ENCODE data around the gene MEA1. TPM values are rescaled to one million over a fixed set of nuclear protein-coding genes. Genes with fewer than 3 reads are reported as not detected.

The MEA1 gene
- total RNA-seq, 1 experiment from 2014 or later: 64.8 TPM

DNA sequence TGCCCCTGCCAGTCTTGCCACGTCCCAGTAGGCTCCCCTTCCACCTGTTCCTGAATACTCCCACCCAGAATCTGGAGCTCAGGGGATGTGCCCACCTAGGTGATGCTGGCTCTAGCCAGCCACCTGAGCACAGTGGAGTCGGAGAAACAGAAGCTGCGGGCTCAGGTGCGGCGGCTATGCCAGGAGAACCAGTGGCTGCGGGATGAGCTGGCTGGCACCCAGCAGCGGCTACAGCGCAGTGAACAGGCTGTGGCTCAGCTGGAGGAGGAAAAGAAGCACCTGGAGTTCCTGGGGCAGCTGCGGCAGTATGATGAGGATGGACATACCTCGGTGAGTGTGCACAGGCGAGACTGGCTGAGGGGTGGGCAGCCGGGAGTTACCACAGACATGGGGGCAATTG lies 49.1 kb upstream of the MEA1 start:
- Histone ChIP-seq H3K9me3 (ENCODE audit: control insufficient read depth in 1 of 2, insufficient read depth in 1 of 2, low read depth in 1 of 2, low read length in 2 of 2) (no peaks in the 10 kb centered on the region), H3K27me3 (ENCODE audit: insufficient read depth, low read length) (no peaks in the 10 kb centered on the region), H3K4me2 (ENCODE audit: low read length) (no peak overlapping the region), H3K4me3 (replicated peaks in 1 of 2; ENCODE audit: low read depth in 1 of 2, low read length in 2 of 2) (no peak overlapping the region), H3K36me3 (ENCODE audit: control insufficient read depth in 1 of 2, insufficient read depth in 2 of 2, low read length in 2 of 2) (peaks cover 0 to 2% of the 10 kb centered on the region in 2 experiments; a peak in 1 of 4 replicates), H3K27ac (ENCODE audit: low read depth, low read length) (no peak overlapping the region), H3K4me1 (ENCODE audit: control insufficient read depth in 1 of 2, insufficient read depth in 2 of 2, low read length in 2 of 2) (peaks cover 8 to 18% of the 10 kb centered on the region in 2 experiments; a peak in 3 of 4 replicates), H2AFZ (ENCODE audit: low read depth, low read length, poor library complexity, severe bottlenecking) (no peak overlapping the region), H3K9me2 (ENCODE audit: insufficient read depth) (no peaks in the 10 kb centered on the region), H3K9ac (ENCODE audit: low read length) (no peak overlapping the region), H3K79me2 (ENCODE audit: insufficient read depth, low read length) (peaks cover 14% of the 10 kb centered on the region), H4K20me1 (ENCODE audit: insufficient read depth) (no peaks in the 10 kb centered on the region)
- DNase-seq (ENCODE audit: low read depth, low spot score): no peak
- ChIA-PET POLR2A (no interaction called here), RAD21 (ENCODE audit: low non-redundant PET in 1 of 2, low total read pairs in 2 of 2, uncharacterized antibody in 2 of 2, unreplicated experiment in 2 of 2) (no interaction called here), CTCF (no interaction called here)
- intact Hi-C loops (cut with micrococcal nuclease): no loop called here
- BruUV-seq (replicated peaks): no TSS peak
- ATAC-seq: no peak
- TF ChIP-seq SP1 (IDR thresholded peaks at IDR 0.05; ENCODE audit: low read depth): no peak
- no peak for TF ChIP-seq YY1 (IDR thresholded peaks at IDR 0.05; ENCODE audit: extremely low read depth, insufficient replicate concordance, low read depth, low read length)
- no peak for TF ChIP-seq TCF7L2 (IDR thresholded peaks at IDR 0.05; ENCODE audit: borderline replicate concordance, extremely low read depth, insufficient read depth, insufficient read length)
- TF ChIP-seq POLR2AphosphoS5 (IDR thresholded peaks at IDR 0.05; ENCODE audit: low read depth, low read length): no peak
- TF ChIP-seq, protein P1, sequence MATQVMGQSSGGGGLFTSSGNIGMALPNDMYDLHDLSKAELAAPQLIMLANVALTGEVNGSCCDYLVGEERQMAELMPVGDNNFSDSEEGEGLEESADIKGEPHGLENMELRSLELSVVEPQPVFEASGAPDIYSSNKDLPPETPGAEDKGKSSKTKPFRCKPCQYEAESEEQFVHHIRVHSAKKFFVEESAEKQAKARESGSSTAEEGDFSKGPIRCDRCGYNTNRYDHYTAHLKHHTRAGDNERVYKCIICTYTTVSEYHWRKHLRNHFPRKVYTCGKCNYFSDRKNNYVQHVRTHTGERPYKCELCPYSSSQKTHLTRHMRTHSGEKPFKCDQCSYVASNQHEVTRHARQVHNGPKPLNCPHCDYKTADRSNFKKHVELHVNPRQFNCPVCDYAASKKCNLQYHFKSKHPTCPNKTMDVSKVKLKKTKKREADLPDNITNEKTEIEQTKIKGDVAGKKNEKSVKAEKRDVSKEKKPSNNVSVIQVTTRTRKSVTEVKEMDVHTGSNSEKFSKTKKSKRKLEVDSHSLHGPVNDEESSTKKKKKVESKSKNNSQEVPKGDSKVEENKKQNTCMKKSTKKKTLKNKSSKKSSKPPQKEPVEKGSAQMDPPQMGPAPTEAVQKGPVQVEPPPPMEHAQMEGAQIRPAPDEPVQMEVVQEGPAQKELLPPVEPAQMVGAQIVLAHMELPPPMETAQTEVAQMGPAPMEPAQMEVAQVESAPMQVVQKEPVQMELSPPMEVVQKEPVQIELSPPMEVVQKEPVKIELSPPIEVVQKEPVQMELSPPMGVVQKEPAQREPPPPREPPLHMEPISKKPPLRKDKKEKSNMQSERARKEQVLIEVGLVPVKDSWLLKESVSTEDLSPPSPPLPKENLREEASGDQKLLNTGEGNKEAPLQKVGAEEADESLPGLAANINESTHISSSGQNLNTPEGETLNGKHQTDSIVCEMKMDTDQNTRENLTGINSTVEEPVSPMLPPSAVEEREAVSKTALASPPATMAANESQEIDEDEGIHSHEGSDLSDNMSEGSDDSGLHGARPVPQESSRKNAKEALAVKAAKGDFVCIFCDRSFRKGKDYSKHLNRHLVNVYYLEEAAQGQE (IDR thresholded peaks at IDR 0.05; ENCODE audit: low read depth): no peak
- no peak for TF ChIP-seq POLR2A (IDR thresholded peaks at IDR 0.05; ENCODE audit: borderline replicate concordance, extremely low read depth, insufficient read depth, insufficient read length)
- TF ChIP-seq, protein P2, sequence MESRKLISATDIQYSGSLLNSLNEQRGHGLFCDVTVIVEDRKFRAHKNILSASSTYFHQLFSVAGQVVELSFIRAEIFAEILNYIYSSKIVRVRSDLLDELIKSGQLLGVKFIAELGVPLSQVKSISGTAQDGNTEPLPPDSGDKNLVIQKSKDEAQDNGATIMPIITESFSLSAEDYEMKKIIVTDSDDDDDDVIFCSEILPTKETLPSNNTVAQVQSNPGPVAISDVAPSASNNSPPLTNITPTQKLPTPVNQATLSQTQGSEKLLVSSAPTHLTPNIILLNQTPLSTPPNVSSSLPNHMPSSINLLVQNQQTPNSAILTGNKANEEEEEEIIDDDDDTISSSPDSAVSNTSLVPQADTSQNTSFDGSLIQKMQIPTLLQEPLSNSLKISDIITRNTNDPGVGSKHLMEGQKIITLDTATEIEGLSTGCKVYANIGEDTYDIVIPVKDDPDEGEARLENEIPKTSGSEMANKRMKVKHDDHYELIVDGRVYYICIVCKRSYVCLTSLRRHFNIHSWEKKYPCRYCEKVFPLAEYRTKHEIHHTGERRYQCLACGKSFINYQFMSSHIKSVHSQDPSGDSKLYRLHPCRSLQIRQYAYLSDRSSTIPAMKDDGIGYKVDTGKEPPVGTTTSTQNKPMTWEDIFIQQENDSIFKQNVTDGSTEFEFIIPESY (IDR thresholded peaks at IDR 0.05; ENCODE audit: extremely low read depth, insufficient replicate concordance, low read length): no peak
- TF ChIP-seq EZH2 (IDR thresholded peaks at IDR 0.05): no peak
- TF ChIP-seq, protein P3, sequence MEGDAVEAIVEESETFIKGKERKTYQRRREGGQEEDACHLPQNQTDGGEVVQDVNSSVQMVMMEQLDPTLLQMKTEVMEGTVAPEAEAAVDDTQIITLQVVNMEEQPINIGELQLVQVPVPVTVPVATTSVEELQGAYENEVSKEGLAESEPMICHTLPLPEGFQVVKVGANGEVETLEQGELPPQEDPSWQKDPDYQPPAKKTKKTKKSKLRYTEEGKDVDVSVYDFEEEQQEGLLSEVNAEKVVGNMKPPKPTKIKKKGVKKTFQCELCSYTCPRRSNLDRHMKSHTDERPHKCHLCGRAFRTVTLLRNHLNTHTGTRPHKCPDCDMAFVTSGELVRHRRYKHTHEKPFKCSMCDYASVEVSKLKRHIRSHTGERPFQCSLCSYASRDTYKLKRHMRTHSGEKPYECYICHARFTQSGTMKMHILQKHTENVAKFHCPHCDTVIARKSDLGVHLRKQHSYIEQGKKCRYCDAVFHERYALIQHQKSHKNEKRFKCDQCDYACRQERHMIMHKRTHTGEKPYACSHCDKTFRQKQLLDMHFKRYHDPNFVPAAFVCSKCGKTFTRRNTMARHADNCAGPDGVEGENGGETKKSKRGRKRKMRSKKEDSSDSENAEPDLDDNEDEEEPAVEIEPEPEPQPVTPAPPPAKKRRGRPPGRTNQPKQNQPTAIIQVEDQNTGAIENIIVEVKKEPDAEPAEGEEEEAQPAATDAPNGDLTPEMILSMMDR (IDR thresholded peaks at IDR 0.05 in 2 of 3, conservative IDR thresholded peaks at IDR 0.05 in 1 of 3; ENCODE audit: borderline replicate concordance in 1 of 3, insufficient read depth in 1 of 3, low read depth in 2 of 3, low read length in 2 of 3): no peak
- no peak for TF ChIP-seq RAD21 (IDR thresholded peaks at IDR 0.05; ENCODE audit: low read depth)
